ENCODE data around the gene NFYC.
"Not testable (repeated sequence)": the region's sequence is repeated elsewhere in the genome, so short reads cannot be mapped to it uniquely, and the experiment has no call there.

Gene NFYC

GRCh38 chr1:40665335-40666171 is 26.0 kb upstream of the NFYC start, which contains the start of gene RIMS3:
RIMS3 (minus strand) TSS chr1:40665682; CDS start chr1:40641925, 23,757 bp downstream.
- peak; percentile 78 for DNase-seq

GRCh38 chr1:40668769-40669525 is 22.6 kb upstream of the NFYC start:
- DNase-seq = peak; percentile 80

- no peak for DNase-seq
These were observed 18.1 kb upstream of the NFYC start for GRCh38 chr1:40673452-40673851.

- DNase-seq = no peak
These were observed 15.0 kb upstream of the NFYC start for GRCh38 chr1:40676501-40676900.

GRCh38 chr1:40679165-40679953 is 12.1 kb upstream of the NFYC start:
- no peak for DNase-seq

- no peak for DNase-seq
These were observed 6.8 kb upstream of the NFYC start for GRCh38 chr1:40684669-40685068.

GRCh38 chr1:40687059-40687458 is 4.4 kb upstream of the NFYC start:
- DNase-seq = no peak

- no peak for DNase-seq
These were observed 3.8 kb upstream of the NFYC start for GRCh38 chr1:40687661-40688060.

GRCh38 chr1:40689737-40690136 is 1.8 kb upstream of the NFYC start:
- no peak for DNase-seq

GRCh38 chr1:40690771-40691537 is 550 bp upstream of the NFYC start:
- DNase-seq = no peak

- no peak for DNase-seq
These were observed 958 bp downstream of the NFYC start for GRCh38 chr1:40692429-40692895.

GRCh38 chr1:40693425-40693824 is 1.9 kb downstream of the NFYC start:
- no peak for DNase-seq

GRCh38 chr1:40694353-40694874 is 2.9 kb downstream of the NFYC start:
- DNase-seq = no peak

- no peak for DNase-seq
These were observed 4.8 kb downstream of the NFYC start for GRCh38 chr1:40696294-40696693.

- no peak for DNase-seq
These were observed 5.9 kb downstream of the NFYC start for GRCh38 chr1:40697436-40697835.

GRCh38 chr1:40699787-40700186 is 8.3 kb downstream of the NFYC start:
- no peak for DNase-seq

GRCh38 chr1:40701684-40702083 is 10.2 kb downstream of the NFYC start:
- no peak for DNase-seq

- DNase-seq = not testable (repeated sequence)
These were observed 11.3 kb downstream of the NFYC start for GRCh38 chr1:40702810-40703209.

- DNase-seq = no peak
These were observed 11.8 kb downstream of the NFYC start for GRCh38 chr1:40703316-40703715.

GRCh38 chr1:40704817-40705733 is 13.6 kb downstream of the NFYC start:
- no peak for DNase-seq

- no peak for DNase-seq
These were observed 15.1 kb downstream of the NFYC start for GRCh38 chr1:40706626-40707025.
